Measurements from ENCODE around the gene CLIP2.
A peak's percentile ranks its signal among the peaks of the same experiment; 100 is the strongest.
"Not testable (repeated sequence)": the region's sequence is repeated elsewhere in the genome, so short reads cannot be mapped to it uniquely, and the experiment has no call there.

The CLIP2 gene

DNA sequence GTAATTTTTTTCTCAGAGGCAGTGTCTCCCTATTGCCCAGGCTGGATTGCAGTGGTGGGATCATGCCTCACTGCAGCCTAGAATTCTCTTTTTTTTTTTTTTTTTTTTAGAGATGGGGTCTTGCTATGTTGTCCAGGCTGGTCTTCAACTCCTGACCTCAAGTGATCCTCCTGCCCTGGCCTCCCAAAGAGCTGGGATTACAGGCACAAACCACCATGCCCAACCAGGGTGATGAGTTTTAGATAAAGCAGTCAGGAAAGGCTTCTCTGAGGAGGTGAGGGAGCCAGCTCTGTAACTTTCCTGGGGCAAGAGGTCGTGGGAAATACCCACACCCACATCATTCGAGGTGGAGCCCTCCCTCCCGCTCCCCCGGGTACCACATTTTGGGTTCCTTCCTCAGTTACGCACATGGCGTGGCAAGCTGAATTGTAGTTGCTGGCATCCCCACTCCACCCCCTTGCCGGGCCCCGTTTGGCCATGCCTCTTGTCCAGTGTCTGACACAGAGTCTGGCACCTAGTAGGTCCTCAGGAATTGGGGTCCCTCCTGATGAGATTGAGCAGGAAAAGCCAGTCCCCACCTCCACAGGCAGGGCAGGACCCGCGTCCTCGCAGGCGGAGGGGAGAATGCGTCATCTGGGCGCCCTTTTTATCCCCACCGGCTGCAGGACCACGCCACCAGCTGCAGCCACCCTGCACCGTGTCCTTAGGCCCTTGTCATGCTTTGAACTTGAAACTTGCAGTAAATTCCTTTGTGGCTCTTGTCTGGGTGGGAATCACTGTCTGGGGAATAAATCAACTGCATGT lies 43.4 kb downstream of the CLIP2 start:
- DNase-seq (ENCODE audit: low spot score), result no peak

DNA sequence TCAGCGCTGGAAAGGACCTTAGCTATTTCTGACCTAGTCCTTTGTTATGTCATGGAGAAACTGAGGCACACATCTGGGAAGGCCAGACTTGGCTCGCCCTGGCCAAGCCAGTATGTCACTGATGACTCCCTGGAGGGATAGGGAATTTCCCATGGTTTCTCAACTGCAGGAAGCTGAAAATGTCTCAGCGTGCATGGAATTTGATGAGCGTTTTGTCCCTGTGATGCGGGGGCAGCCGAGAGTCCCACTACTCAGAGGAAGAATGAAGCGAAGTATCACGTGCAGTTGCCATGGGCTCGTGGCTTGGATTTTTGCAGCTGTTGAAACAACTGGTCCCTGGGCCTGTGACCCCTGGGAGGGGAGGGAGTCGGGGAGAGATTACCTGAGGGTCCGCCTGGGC lies 44.8 kb downstream of the CLIP2 start:
- no peak for DNase-seq (ENCODE audit: low spot score)

DNA sequence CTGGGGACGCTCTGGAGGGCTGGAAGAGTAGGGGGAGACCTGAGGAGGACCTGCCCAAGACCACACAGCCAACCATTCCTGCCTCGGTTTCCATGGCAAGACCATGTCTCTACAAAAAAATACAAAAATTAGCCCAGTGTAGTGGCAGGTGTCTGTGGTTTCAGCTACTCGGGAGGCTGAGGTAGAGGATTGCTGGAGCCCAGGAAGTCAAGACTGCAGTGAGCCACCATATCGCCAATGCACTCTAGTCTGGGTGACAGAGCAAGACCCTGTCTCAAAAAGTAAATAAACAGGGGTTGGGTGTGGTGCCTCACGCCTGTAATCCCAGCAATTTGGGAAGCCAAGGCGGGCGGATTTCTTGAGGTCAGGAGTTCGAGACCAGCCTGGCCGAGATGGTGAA lies 48.7 kb downstream of the CLIP2 start:
- no peak for DNase-seq (ENCODE audit: low spot score)

DNA sequence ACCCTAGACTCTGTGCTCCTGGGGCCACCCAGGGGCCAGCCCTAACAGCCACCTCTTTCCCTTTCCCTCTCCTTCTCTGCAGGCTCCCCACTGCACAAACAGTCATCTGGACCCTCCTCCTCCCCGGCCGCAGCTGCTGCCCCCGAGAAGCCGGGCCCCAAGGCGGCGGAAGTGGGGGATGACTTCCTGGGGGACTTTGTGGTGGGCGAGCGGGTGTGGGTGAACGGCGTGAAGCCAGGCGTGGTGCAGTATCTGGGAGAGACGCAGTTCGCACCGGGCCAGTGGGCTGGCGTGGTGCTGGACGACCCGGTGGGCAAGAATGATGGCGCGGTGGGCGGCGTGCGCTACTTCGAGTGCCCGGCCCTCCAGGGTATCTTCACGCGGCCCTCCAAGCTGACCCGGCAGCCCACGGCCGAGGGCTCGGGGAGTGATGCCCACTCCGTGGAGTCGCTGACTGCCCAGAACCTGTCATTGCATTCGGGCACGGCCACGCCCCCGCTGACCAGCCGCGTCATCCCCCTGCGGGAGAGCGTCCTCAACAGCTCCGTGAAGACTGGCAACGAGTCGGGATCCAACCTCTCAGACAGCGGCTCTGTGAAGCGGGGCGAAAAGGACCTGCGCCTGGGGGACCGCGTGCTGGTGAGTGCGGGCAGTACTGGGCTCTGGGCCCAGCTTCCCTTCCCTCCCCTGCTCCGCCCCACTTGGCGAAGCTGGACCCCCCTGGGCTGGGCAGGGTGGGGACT lies 49.3 kb downstream of the CLIP2 start:
- DNase-seq (ENCODE audit: low spot score), result no peak

DNA sequence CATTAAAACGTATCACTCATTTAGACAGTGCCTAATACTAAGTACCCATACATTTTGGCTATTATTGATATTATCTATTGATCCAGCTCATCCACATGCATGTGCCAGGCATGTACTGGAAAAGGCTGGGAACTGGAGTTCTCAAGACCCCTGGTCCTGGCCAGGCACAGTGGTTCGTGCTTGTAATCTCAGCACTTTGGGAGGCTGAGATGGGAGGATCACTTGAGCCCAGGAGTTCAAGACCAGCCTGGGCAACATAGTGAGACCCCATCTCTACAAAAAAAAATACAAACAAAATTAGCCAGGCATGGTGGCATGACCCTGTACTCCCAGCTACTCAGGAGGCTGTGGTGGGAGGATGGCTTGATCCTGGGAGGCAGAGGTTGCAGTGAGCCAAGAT lies 50.4 kb downstream of the CLIP2 start:
- not testable (repeated sequence) for DNase-seq (ENCODE audit: low spot score)

DNA sequence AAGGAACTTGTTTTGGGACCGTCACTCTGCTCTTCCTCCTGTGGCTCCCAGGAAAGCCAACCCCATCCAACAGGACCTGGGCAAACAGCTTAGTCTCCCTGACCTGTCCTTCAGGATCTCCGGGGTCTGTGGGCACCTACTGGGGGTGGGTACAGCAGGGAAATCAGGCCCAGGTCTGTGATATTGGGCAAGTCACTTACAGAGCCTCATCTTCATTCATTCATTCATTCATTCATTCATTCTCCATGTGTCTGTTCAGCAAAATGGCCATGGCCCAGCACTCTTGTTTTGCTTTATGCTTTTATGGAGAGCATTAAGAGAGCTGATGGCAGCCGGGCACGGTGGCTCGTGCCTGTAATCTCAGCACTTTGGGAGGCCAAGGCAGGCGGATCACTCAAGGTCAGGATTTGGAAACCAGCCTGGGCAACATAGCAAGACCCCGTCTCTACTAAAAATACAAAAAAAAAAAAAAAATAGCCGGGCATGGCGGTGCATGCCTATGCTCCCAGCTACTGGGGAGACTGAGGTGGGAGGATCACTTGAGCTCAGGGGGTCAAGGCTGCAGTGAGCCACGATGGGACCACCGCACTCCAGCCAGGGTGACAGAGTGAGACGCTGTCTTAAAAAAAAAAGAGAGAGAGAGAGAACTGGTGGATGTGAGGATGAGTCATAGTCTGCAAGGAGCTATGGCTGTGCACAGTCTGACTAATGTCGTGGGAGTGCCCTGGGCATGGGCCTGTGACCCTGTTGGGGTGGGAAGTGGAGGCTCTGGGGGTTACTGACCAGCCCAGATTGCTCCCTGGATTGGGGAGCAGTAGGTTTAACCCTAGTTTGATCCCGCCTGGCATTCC lies 54.3 kb downstream of the CLIP2 start:
- peak; percentile 78 for DNase-seq (ENCODE audit: low spot score)

DNA sequence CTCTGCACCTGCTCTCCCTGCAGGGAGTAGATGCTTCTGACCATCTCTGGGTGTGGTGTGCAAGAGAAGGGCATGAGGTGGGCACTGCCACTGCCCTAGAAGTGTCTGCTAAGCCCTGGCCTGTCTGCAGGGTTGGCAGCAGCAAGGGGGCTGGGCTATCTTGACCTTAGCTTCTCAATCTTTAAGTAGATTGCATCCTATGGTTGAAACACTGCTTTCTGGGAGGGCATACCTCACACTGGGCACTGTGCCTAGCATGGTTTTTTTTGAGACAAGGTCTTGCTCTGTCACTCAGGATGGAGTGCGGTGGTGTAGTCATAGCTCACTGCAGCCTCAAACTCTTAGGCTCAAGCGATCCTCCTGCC lies 54.9 kb downstream of the CLIP2 start:
- DNase-seq (ENCODE audit: low spot score), result no peak

DNA sequence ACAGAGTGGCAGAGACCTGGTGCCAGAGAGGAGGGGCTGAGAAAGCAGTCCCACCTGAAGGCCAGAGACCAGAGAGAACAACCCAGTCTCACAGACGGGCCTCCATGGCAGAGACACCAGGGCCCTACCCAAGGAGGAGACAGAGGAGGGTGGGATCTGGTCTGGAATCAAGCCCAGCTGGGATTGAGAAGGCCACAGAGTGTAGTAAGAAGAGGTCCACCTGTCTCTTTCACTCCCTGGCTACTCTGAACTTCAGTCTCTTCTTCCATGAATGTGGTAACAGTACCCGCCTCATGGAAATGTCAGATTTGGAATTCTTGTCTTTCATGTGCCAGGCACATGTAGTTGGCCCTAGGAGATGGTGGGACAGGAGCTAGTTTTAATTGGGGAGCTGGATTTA lies 55.6 kb downstream of the CLIP2 start:
- DNase-seq (ENCODE audit: low spot score), result no peak

DNA sequence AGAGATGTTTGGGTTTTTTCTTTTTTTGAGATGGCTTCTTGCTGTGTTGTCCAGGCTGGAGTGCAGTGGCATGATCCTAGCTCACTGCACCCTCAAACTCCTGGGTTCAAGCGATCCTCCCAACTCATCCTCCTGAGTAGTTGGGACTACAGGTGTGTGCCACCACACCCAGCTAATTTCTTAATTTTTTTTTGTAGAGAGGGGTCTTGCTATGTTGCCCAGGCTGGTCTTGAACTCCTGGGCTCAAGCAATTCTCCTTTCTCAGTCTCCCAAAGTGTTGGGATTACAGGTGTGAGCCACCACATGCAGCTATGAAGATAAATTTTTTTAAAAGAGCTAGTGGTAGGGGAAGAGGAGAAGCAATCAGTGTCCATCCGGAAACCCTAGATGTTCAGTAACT lies 56.8 kb downstream of the CLIP2 start:
- DNase-seq (ENCODE audit: low spot score), result no peak

DNA sequence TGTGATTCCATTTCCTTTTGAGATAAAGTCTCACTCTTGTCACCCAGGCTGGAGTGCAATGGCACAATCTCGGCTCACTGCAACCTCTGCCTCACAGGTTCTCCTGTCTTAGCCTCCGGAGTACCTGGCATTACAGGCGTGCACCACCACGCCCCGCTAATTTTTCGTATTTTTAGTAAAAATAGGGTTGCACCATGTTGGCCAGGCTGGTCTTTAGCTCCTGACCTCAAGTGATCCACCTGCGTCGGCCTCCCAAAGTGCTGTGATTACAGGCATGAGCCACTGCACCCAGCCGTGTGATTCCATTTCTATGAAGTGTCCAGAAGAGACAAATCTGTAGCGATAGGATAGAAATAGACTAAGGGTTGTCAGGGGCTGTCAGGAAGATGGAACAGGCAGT lies 60.4 kb downstream of the CLIP2 start:
- DNase-seq (ENCODE audit: low spot score), result no peak

DNA sequence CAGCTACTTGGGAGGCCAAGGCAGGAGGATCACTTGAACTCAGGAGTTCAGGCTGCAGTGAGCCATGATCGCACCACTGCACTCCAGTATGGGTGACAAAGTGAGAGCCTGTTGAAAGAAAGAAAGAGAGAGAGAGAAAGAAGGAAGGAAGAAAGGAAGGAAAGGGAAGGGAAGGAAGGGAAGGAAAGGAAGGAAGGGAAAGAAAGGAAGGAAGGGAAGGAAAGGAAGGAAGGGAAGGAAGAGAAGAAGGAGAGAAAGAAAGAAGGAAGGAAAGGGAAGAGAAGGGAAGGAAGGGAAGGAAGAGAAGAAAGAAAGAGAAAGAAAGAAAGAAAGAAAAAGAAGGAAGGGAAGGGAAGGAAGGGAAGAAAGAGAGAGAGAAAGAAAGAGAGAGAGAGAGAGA lies 61.5 kb downstream of the CLIP2 start:
- DNase-seq (ENCODE audit: low spot score), result no peak

DNA sequence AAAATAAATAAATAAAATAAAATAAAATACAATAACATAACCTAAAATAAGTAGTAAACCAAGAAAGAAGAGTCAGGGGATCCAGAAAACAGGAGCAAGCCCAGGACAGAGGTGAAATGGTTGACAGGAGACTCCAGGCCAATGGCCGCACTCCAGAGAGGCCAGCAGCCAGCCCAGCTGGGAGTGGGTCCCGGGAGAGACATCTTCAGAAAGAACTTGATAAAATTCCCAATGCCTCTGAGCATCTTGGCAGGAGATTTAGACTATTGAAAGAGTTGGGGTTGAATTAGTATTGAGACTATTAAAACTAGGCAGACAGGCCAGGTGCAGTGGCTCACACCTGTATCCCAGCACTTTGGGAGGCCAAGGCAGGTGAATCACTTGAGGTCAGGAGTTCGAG lies 62.6 kb downstream of the CLIP2 start:
- DNase-seq (ENCODE audit: low spot score), result no peak

DNA sequence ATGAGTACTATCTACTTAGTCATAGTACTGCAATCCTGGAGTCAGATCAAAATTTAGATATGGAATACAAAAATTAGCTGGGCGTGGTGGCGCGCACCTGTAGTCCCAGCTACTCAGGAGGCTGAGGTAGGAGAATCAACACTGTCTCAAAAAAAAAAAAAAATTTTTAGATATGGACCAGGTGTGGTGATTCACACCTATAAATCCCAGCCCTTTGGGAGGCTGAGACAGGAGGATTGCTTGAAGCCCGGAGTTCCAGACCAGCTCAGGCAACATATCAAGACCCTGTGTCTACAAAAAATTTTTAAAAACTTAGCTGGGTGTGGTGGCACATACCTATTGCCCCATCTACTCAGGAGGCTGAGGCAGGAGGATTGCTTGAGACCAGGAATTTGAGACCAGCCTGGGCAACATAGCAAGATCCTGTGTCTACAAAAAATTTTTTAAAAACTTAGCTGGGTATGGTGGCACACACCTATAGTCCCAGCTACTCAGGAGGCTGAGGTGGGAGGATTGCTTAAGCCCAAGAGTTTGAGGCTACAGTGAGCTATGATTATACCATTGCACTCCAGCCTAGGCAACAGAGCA lies 63.4 kb downstream of the CLIP2 start:
- DNase-seq (ENCODE audit: low spot score), result peak; percentile 48

DNA sequence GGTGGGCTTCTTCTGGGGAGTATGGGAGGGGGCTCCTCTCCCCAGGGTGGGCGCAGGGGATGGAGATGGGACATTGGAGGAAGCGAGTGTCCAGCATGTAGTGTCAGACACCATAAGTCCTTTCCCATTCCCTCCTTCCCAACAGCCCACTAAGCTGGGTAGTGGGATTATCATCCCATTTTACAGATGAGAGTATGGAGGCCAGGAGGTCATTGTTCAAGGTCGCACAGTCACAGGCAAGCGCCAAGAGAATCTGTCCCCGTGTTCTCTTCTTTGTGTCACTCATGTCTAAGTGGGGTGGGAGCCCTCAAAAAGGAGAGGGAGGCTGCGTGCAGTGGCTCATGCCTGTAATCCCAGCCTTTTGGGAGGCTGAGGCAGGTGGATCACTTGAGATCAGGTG lies 64.8 kb downstream of the CLIP2 start:
- DNase-seq (ENCODE audit: low spot score), result no peak

DNA sequence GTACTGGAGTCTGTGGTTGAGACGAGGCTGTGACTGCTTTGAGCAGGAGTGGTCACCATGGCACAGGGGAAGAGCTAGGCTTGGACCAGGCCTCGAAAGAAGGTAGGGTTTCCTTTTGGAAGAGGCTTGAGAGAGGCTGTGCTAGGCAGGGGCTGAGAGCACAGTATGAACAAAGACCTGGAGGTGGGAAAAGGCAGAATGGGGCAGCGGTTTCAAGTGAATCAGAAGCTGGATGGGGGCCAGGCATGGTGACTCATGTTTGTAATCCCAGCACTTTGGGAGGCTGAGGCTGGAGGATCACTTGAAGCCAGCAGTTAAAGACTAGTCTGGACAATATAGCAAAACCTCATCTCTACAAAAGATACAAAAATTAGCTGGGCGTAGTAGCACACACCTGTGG lies 65.9 kb downstream of the CLIP2 start:
- peak; percentile 84 for DNase-seq (ENCODE audit: low spot score)

DNA sequence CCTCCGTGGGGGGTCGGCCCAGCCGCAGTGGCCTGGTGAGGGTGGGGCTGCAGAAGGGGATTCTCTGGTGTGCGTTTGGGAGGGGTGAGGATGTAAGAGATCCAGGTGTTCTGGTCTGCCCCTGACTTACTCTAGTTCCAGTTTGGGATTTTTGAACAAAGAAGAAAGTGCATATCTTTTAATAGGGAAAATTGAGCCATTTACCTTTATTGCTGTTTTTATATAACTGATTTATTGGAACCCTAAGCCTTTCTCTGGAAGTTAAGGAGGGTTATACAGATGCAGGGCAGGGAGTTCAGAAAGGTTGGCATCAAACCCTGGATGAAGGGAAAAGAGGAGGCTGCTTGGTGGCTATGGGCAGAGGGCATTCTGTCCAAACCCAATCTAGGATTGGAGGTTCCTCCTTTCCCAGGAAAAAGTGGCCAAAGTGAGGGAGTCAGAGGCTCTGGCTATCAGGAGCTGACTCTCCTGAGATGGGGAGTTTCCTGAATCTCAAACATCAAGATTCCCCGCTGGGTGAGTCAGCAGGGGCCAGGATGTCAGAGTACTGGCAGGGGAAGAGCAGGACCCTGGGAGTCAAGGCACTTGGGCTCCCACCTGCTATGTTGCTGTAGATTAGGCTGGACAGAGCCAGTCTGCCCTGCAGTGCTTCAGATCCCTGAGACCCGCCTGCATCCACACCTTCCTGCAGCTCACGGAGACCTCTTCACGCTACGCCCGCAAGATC lies 67.5 kb downstream of the CLIP2 start:
- DNase-seq (ENCODE audit: low spot score), result no peak

DNA sequence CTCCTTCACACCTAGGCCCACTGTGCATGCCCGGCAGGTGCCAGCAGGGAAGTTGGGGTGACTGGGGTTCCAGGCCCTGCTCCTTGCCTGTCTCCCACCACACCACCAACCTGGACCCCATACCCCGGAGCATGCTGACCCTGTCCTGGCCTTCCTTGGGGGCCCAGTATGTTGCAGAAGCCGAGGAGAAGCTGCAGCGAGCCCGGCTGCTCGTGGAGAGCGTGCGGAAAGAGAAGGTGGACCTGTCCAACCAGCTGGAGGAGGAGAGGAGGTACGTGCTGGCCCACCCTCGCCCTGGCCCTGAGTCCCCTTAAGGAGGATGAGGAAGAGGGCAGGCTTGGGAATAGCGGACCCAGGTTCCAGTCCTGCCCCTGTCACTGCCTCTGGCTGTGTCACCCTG lies 70.8 kb downstream of the CLIP2 start:
- no peak for DNase-seq (ENCODE audit: low spot score)

DNA sequence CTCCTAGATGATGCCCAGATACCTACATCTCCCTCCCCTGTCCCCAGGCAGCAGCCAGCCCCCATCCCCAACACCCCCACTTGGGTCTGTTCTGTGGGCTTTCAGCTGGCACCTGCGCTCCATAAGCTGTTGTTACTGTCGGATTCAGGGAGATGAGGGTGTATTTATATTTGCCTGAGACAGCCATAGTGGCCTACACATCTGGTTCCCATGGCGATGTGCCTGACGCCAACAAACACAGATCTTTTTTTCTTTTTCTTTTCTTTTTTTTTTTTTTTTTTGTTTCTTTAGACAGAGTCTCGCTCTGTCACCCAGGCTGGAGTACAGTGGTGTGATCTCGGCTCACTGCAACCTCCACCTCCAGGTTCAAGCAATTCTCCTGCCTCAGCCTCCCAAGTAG lies 73.1 kb downstream of the CLIP2 start:
- DNase-seq (ENCODE audit: low spot score), result no peak

DNA sequence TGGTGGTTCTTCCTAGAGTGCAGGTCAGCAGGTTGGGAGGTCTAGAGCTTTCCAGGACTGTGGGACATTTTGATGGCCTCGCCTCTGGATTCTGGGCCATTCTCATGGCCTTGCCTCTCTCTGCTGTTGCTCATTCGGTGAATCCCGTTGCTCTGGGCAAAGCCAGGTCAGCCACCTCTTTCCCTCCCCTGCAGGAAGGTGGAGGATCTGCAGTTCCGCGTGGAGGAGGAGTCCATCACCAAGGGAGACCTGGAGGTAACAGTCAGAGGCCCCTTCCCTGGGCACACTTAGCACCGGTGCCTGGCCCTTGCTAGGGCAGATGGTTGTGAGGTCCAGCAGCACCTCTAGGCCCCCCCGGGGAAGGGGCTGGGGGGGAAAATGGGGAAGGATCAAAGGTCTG lies 74.9 kb downstream of the CLIP2 start:
- DNase-seq (ENCODE audit: low spot score), result no peak

DNA sequence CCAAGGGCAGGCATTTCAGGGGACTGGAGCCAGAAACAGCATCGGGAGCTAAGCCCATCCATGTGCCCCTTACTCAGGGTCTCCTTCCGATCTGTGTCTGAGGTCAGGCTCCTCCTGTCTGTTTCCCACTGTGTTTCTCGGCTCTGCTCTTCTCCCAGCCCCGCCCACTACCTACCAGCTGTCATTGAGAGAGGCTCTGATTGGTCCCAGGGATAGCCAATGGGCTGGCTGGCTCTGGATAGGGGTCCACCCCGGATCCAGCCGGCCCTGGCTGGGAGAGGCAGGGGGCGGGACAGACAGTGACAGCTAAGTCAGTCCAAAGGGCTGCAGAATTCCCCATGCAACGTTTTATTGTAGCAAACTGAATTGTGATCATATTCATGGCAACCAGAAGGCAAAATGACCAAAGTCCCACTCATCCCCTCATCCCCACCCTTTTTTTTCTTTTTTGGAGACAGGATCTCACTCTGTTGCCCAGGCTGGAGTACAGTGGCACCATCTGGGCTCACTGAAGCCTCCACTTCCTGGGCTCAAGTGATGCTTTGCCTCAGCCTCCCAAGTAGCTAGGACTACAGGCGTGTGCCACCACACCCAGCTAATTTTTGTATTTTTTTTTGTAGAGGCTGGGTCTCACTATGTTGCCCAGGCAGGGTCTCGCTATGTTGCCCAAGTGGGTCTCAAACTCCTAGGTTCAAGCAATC lies 76.3 kb downstream of the CLIP2 start:
- peak; percentile 40 for DNase-seq (ENCODE audit: low spot score)
